HL-60 (cell line): ENCODE results near the gene PKDCC.

ENCODE experiments used
- POLR2AphosphoS5 ChIP-seq: IDR thresholded peaks from 2 replicates; pipeline ENCODE4 v1.6.1; 2012; ENCODE audit warnings: low read depth
- SPI1 ChIP-seq: IDR thresholded peaks from 2 replicates; pipeline ENCODE4 v1.6.1; 2012; ENCODE audit warnings: low read depth, mild to moderate bottlenecking, borderline replicate concordance
- TF ChIP-seq, protein P1 (sequence below): IDR thresholded peaks from one replicate; pipeline ENCODE4 v1.5.1; 2011; ENCODE audit warnings: low read length, control low read depth, inconsistent platforms; ENCODE audit not compliant: insufficient read depth

DNA sequence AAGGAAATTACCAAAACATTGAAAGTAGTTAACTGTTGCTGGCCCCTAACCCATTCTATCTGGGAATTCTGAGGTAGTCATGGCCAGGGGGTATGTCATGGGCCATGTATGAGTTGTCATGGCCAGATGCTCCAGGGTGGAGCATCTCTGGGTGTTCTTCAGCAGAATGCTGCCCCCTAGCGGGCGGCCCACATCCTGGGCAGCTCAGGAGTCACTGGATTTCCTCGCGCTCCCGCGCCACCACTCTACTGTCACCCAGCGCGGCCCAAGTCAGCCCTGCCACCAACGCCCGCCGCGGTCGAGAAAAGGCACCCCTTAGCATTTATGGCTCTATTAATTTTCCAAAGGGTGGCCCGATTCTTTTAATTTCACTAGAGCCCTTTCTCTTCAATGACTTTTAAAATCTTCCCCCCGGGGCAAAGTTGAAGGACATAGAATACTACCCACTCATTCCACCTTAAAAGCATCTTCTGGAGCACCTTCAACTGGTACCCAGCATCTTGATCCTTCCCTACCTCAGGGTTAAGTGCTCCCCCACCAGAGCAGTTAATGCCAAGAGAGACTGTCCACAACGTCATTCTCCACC, 41.6 kb downstream of the PKDCC start:
- TF ChIP-seq, protein P1, sequence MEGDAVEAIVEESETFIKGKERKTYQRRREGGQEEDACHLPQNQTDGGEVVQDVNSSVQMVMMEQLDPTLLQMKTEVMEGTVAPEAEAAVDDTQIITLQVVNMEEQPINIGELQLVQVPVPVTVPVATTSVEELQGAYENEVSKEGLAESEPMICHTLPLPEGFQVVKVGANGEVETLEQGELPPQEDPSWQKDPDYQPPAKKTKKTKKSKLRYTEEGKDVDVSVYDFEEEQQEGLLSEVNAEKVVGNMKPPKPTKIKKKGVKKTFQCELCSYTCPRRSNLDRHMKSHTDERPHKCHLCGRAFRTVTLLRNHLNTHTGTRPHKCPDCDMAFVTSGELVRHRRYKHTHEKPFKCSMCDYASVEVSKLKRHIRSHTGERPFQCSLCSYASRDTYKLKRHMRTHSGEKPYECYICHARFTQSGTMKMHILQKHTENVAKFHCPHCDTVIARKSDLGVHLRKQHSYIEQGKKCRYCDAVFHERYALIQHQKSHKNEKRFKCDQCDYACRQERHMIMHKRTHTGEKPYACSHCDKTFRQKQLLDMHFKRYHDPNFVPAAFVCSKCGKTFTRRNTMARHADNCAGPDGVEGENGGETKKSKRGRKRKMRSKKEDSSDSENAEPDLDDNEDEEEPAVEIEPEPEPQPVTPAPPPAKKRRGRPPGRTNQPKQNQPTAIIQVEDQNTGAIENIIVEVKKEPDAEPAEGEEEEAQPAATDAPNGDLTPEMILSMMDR: peak; percentile 54
- TF ChIP-seq POLR2AphosphoS5 (no peak), SPI1 (no peak)
